ENCODE measurements around the gene TBX19. TPM values are rescaled to one million over a fixed set of nuclear protein-coding genes. Genes with fewer than 3 reads are reported as not detected.

The TBX19 gene
- total RNA-seq = 1 to 10 TPM; 1.4 to 1.5 TPM

- H3K4me1 Mint-ChIP-seq (ENCODE audit: low read depth) = peaks cover 8% of the 10 kb centered on the region
- peaks cover 6% of the 10 kb centered on the region for H3K36me3 Mint-ChIP-seq (ENCODE audit: low read depth)
- peaks cover 3% of the 10 kb centered on the region for H3K9me3 Mint-ChIP-seq
- H3K27me3 Mint-ChIP-seq (ENCODE audit: low read depth) = no peaks in the 10 kb centered on the region
- no peak within 1 kb of the TSS for H3K4me3 Mint-ChIP-seq
- intact Hi-C loops (cut with micrococcal nuclease) = no loop called here
- H3K27ac Mint-ChIP-seq = no peak within 1 kb of the TSS
- DNase-seq = no peak
- CTCF ChIA-PET = interaction anchor here (1.7 kb wide), 1 partner anchor 198 kb away, joined by 6 read pairs; no protein-coding TSS in a partner anchor
Measured at GRCh38 chr1:168280296-168280927, at the start of gene TBX19. TSS of gene TBX19 (plus strand) at chr1:168280877. CDS start at chr1:168281091, 214 bp downstream.

GRCh38 chr1:168234846-168235547 is 45.7 kb upstream of the TBX19 start:
- intact Hi-C loops (cut with micrococcal nuclease) = loop anchor here (1.0 to 5.0 kb wide), 7 partner anchors 8 to 1132 kb away; partner anchors contain the start of genes BLZF1, DCAF6, MPC2 and NME7
- H3K36me3 Mint-ChIP-seq (ENCODE audit: low read depth) = peaks cover 46% of the 10 kb centered on the region
- peak; percentile 53 for DNase-seq
- H3K27me3 Mint-ChIP-seq (ENCODE audit: low read depth) = no peaks in the 10 kb centered on the region
- no peaks in the 10 kb centered on the region for H3K9me3 Mint-ChIP-seq
- CTCF ChIA-PET = interaction anchor here (0.6 to 3.4 kb wide), 13 partner anchors 9 to 153 kb away, joined by 3 to 23 read pairs (median 4); partner anchors contain the start of gene SFT2D2
- peaks cover 41% of the 10 kb centered on the region for H3K4me1 Mint-ChIP-seq (ENCODE audit: low read depth)
- H3K4me3 Mint-ChIP-seq = no peak overlapping the region
- peak overlapping the region; percentile 48 for H3K27ac Mint-ChIP-seq

GRCh38 chr1:168235548-168235885 is 45.2 kb upstream of the TBX19 start:
- Mint-ChIP-seq H3K27ac (no peak overlapping the region), H3K9me3 (no peaks in the 10 kb centered on the region), H3K4me1 (ENCODE audit: low read depth) (peaks cover 41% of the 10 kb centered on the region), H3K4me3 (no peak overlapping the region), H3K36me3 (ENCODE audit: low read depth) (peaks cover 52% of the 10 kb centered on the region), H3K27me3 (ENCODE audit: low read depth) (no peaks in the 10 kb centered on the region)
- CTCF ChIA-PET = interaction anchor here (0.7 to 3.4 kb wide), 11 partner anchors 10 to 153 kb away, joined by 3 to 23 read pairs (median 4); partner anchors contain the start of gene SFT2D2
- intact Hi-C loops (cut with micrococcal nuclease) = loop anchor here (1.0 to 5.0 kb wide), 7 partner anchors 8 to 1132 kb away; partner anchors contain the start of genes BLZF1, DCAF6, MPC2 and NME7
- no peak for DNase-seq

GRCh38 chr1:168235937-168236336 is 44.7 kb upstream of the TBX19 start:
- no peak overlapping the region for H3K27ac Mint-ChIP-seq
- intact Hi-C loops (cut with micrococcal nuclease) = loop anchor here (1.0 to 5.0 kb wide), 9 partner anchors 9 to 1131 kb away; partner anchors contain the start of genes BLZF1, DCAF6, MPC2 and NME7
- H3K36me3 Mint-ChIP-seq (ENCODE audit: low read depth) = peaks cover 55% of the 10 kb centered on the region
- H3K4me1 Mint-ChIP-seq (ENCODE audit: low read depth) = peaks cover 41% of the 10 kb centered on the region
- H3K9me3 Mint-ChIP-seq = no peaks in the 10 kb centered on the region
- CTCF ChIA-PET = interaction anchor here (0.6 to 3.4 kb wide), 11 partner anchors 10 to 154 kb away, joined by 3 to 23 read pairs (median 5); partner anchors contain the start of gene SFT2D2
- H3K4me3 Mint-ChIP-seq = no peak overlapping the region
- DNase-seq = no peak
- no peaks in the 10 kb centered on the region for H3K27me3 Mint-ChIP-seq (ENCODE audit: low read depth)

- CTCF ChIA-PET = interaction anchor here (0.6 to 3.0 kb wide), 3 partner anchors 10 to 129 kb away, joined by 3 to 20 read pairs (median 5); partner anchors contain the start of gene SFT2D2
- intact Hi-C loops (cut with micrococcal nuclease) = loop anchor here (1.0 to 5.0 kb wide), 7 partner anchors 50 to 1130 kb away; partner anchors contain the start of genes BLZF1, NME7 and TIPRL
- no peaks in the 10 kb centered on the region for H3K9me3 Mint-ChIP-seq
- peak; percentile 34 for DNase-seq
- no peak overlapping the region for H3K4me3 Mint-ChIP-seq
- H3K27ac Mint-ChIP-seq = peak overlapping the region; percentile 11
- peaks cover 60% of the 10 kb centered on the region for H3K36me3 Mint-ChIP-seq (ENCODE audit: low read depth)
- H3K4me1 Mint-ChIP-seq (ENCODE audit: low read depth) = peaks cover 41% of the 10 kb centered on the region
- no peaks in the 10 kb centered on the region for H3K27me3 Mint-ChIP-seq (ENCODE audit: low read depth)
Measured at GRCh38 chr1:168236836-168237611, 43.7 kb upstream of the TBX19 start.

- Mint-ChIP-seq H3K4me1 (ENCODE audit: low read depth) (peaks cover 15% of the 10 kb centered on the region), H3K27ac (no peak overlapping the region), H3K9me3 (no peaks in the 10 kb centered on the region), H3K27me3 (ENCODE audit: low read depth) (no peaks in the 10 kb centered on the region), H3K4me3 (no peak overlapping the region), H3K36me3 (ENCODE audit: low read depth) (peaks cover 67% of the 10 kb centered on the region)
- DNase-seq = no peak
- CTCF ChIA-PET = interaction anchor here (0.6 kb wide), 1 partner anchor 10 kb away, joined by 3 read pairs; no protein-coding TSS in a partner anchor
- intact Hi-C loops (cut with micrococcal nuclease) = no loop called here
Measured at GRCh38 chr1:168243198-168243597, 37.5 kb upstream of the TBX19 start.

GRCh38 chr1:168243636-168244212 is 37.0 kb upstream of the TBX19 start:
- Mint-ChIP-seq H3K9me3 (no peaks in the 10 kb centered on the region), H3K4me3 (no peak overlapping the region), H3K27ac (no peak overlapping the region), H3K4me1 (ENCODE audit: low read depth) (peaks cover 16% of the 10 kb centered on the region), H3K27me3 (ENCODE audit: low read depth) (no peaks in the 10 kb centered on the region), H3K36me3 (ENCODE audit: low read depth) (peaks cover 71% of the 10 kb centered on the region)
- intact Hi-C loops (cut with micrococcal nuclease) = no loop called here
- CTCF ChIA-PET = interaction anchor here (0.6 kb wide), 1 partner anchor 10 kb away, joined by 3 read pairs; no protein-coding TSS in a partner anchor
- DNase-seq = no peak

GRCh38 chr1:168245042-168245441 is 35.6 kb upstream of the TBX19 start:
- H3K9me3 Mint-ChIP-seq = no peaks in the 10 kb centered on the region
- peaks cover 16% of the 10 kb centered on the region for H3K4me1 Mint-ChIP-seq (ENCODE audit: low read depth)
- H3K27me3 Mint-ChIP-seq (ENCODE audit: low read depth) = no peaks in the 10 kb centered on the region
- DNase-seq = no peak
- H3K27ac Mint-ChIP-seq = peak overlapping the region; percentile 18
- intact Hi-C loops (cut with micrococcal nuclease) = no loop called here
- CTCF ChIA-PET = no interaction called here
- H3K4me3 Mint-ChIP-seq = no peak overlapping the region
- peaks cover 75% of the 10 kb centered on the region for H3K36me3 Mint-ChIP-seq (ENCODE audit: low read depth)

- Mint-ChIP-seq H3K36me3 (ENCODE audit: low read depth) (peaks cover 73% of the 10 kb centered on the region), H3K9me3 (no peaks in the 10 kb centered on the region), H3K4me1 (ENCODE audit: low read depth) (peaks cover 16% of the 10 kb centered on the region), H3K27ac (no peak overlapping the region), H3K4me3 (no peak overlapping the region), H3K27me3 (ENCODE audit: low read depth) (no peaks in the 10 kb centered on the region)
- intact Hi-C loops (cut with micrococcal nuclease) = no loop called here
- CTCF ChIA-PET = interaction anchor here (0.8 to 0.9 kb wide), 3 partner anchors 11 to 179 kb away, joined by 3 to 4 read pairs (median 3); no protein-coding TSS in a partner anchor
- no peak for DNase-seq
Measured at GRCh38 chr1:168246506-168246905, 34.2 kb upstream of the TBX19 start.

GRCh38 chr1:168252204-168252733 is 28.4 kb upstream of the TBX19 start:
- DNase-seq = no peak
- no peak overlapping the region for H3K4me3 Mint-ChIP-seq
- CTCF ChIA-PET = no interaction called here
- peaks cover 12% of the 10 kb centered on the region for H3K9me3 Mint-ChIP-seq
- no peaks in the 10 kb centered on the region for H3K27me3 Mint-ChIP-seq (ENCODE audit: low read depth)
- H3K36me3 Mint-ChIP-seq (ENCODE audit: low read depth) = peaks cover 63% of the 10 kb centered on the region
- H3K4me1 Mint-ChIP-seq (ENCODE audit: low read depth) = peaks cover 1% of the 10 kb centered on the region
- H3K27ac Mint-ChIP-seq = no peak overlapping the region
- intact Hi-C loops (cut with micrococcal nuclease) = no loop called here

- no peak overlapping the region for H3K27ac Mint-ChIP-seq
- peaks cover 12% of the 10 kb centered on the region for H3K9me3 Mint-ChIP-seq
- H3K4me3 Mint-ChIP-seq = no peak overlapping the region
- H3K4me1 Mint-ChIP-seq (ENCODE audit: low read depth) = peaks cover 9% of the 10 kb centered on the region
- H3K36me3 Mint-ChIP-seq (ENCODE audit: low read depth) = peaks cover 39% of the 10 kb centered on the region
- intact Hi-C loops (cut with micrococcal nuclease) = no loop called here
- H3K27me3 Mint-ChIP-seq (ENCODE audit: low read depth) = no peaks in the 10 kb centered on the region
- CTCF ChIA-PET = interaction anchor here (1.6 kb wide), 1 partner anchor 21 kb away, joined by 4 read pairs; no protein-coding TSS in a partner anchor
- DNase-seq = no peak
Measured at GRCh38 chr1:168256164-168256563, 24.5 kb upstream of the TBX19 start.

Data from activated naive CD4-positive, alpha-beta T cell treated with anti-CD3 and anti-CD28 coated beads for 36 hours (primary cell).